Keratinocyte (primary cell): ENCODE data around the gene IMPACT.

Experiments used
- CTCF ChIP-seq, 3 experiments: IDR thresholded peaks in 1 of 3; conservative IDR thresholded peaks in 1 of 3; optimal IDR thresholded peaks in 1 of 3; 2 replicates in 2 of 3; 3 replicates in 1 of 3; pipeline versions ENCODE3 to v1.5.1; 2011; ENCODE audit warnings: low read length in 3 of 3, mild to moderate bottlenecking in 3 of 3, moderate library complexity in 2 of 3, control low read depth in 1 of 3, inconsistent platforms in 1 of 3; ENCODE audit not compliant: insufficient read depth in 2 of 3; ENCODE audit errors: extremely low read depth in 1 of 3
- EZH2 ChIP-seq: IDR thresholded peaks from one replicate; pipeline ENCODE4 v1.6.1; 2012; ENCODE audit warnings: inconsistent platforms, mild to moderate bottlenecking, low read length, moderate library complexity

DNA sequence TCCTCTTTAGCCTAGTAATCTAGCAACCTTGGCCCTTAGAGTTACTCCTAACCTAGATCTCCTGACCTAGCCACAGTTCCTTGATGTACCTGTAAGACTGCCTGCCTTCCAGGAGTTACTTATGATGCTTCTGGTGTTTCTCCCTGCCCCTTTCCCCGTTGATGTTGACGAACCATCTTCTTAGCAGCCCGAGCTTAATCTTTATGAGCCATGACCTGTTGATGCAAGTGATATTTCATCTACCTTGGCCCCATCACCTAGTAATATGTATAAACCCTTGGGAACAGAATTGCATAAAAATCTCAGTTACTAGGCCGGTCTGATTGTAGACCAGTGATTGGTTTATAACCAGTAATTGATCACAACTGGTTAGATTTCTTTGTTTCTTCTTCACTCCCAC is 2.7 kb downstream of the IMPACT start:
- TF ChIP-seq CTCF (optimal IDR thresholded peaks at IDR 0.05 in 1 of 3, IDR thresholded peaks at IDR 0.05 in 1 of 3, conservative IDR thresholded peaks at IDR 0.05 in 1 of 3; ENCODE audit: extremely low read depth in 1 of 3, insufficient read depth in 2 of 3, low read length in 3 of 3), result no peak
- TF ChIP-seq EZH2, result no peak
